ENCODE results near the gene RABGAP1.

GRCh38 chr9:123005964-123006363, 65.1 kb downstream of the RABGAP1 start:
- TF ChIP-seq CTCF (conservative IDR thresholded peaks at IDR 0.05) (no peak), EZH2 (IDR thresholded peaks at IDR 0.05; ENCODE audit: low read depth) (no peak)
